ENCODE data around the gene UPK1A.

The UPK1A gene

DNA sequence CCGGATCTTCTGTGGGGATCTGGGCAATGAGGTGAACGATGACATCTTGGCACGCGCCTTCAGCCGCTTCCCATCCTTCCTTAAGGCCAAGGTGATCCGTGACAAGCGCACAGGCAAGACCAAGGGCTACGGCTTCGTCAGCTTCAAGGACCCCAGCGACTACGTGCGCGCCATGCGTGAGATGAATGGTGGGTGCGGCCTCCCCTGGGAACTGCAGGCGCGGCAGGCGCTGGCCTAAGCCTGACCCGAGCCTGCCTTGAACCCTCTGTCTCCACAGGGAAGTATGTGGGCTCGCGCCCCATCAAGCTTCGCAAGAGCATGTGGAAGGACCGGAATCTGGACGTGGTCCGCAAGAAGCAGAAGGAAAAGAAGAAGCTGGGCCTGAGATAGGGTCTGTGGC is 29.2 kb upstream of the UPK1A start:
- in situ Hi-C loops (cut with HindIII; ENCODE audit: low sequenced_read_pairs), result no loop called here

GRCh38 chr19:35639321-35639639 is 27.0 kb upstream of the UPK1A start:
- in situ Hi-C loops (cut with HindIII; ENCODE audit: low sequenced_read_pairs), result no loop called here

More for the DNA sequence above, 29.2 kb upstream of the UPK1A start:
- no peak for TF ChIP-seq CTCF (IDR thresholded peaks at IDR 0.05; ENCODE audit: low read depth, low read length)
- H3K4me3 ChIP-seq (ENCODE audit: low read depth, low read length), result no peak overlapping the region
- DNase-seq (ENCODE audit: low read depth, low spot score), result no peak

GRCh38 chr19:35639863-35640262 is 26.5 kb upstream of the UPK1A start:
- TF ChIP-seq CTCF (IDR thresholded peaks at IDR 0.05; ENCODE audit: low read depth, low read length), result no peak
- no peak overlapping the region for H3K4me3 ChIP-seq (ENCODE audit: low read depth, low read length)
- in situ Hi-C loops (cut with HindIII; ENCODE audit: low sequenced_read_pairs), result no loop called here
- DNase-seq (ENCODE audit: low read depth, low spot score), result no peak

More at GRCh38 chr19:35639321-35639639, 27.0 kb upstream of the UPK1A start:
- no peak for DNase-seq (ENCODE audit: low read depth, low spot score)
- no peak overlapping the region for H3K4me3 ChIP-seq (ENCODE audit: low read depth, low read length)
- TF ChIP-seq CTCF (IDR thresholded peaks at IDR 0.05; ENCODE audit: low read depth, low read length), result no peak

GRCh38 chr19:35641515-35642151 is 24.7 kb upstream of the UPK1A start, which contains the start of gene ETV2:
ETV2 (plus strand) TSS chr19:35641745; CDS start chr19:35642461, 716 bp downstream.
- no peak for TF ChIP-seq CTCF (IDR thresholded peaks at IDR 0.05; ENCODE audit: low read depth, low read length)
- in situ Hi-C loops (cut with HindIII; ENCODE audit: low sequenced_read_pairs), result no loop called here
- no peak within 1 kb of the TSS for H3K4me3 ChIP-seq (ENCODE audit: low read depth, low read length)
- no peak for DNase-seq (ENCODE audit: low read depth, low spot score)

DNA sequence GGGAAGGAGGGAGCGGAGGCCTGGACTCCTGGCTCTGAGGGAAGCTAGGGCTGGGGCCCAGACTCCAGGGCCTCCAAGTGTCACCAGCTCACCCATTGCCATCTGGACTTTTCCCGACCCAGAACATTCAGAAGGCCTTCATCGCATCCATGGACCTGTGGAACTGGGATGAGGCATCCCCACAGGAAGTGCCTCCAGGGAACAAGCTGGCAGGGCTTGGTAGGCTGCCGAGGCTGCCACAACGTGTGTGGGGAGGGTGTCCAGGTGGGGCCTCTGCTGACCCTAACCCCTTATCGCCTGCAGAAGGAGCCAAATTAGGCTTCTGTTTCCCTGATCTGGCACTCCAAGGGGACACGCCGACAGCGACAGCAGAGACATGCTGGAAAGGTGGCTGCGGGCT is 24.0 kb upstream of the UPK1A start:
- in situ Hi-C loops (cut with HindIII; ENCODE audit: low sequenced_read_pairs), result no loop called here
- DNase-seq (ENCODE audit: low read depth, low spot score), result no peak
- TF ChIP-seq CTCF (IDR thresholded peaks at IDR 0.05; ENCODE audit: low read depth, low read length), result no peak
- H3K4me3 ChIP-seq (ENCODE audit: low read depth, low read length), result no peak overlapping the region

DNA sequence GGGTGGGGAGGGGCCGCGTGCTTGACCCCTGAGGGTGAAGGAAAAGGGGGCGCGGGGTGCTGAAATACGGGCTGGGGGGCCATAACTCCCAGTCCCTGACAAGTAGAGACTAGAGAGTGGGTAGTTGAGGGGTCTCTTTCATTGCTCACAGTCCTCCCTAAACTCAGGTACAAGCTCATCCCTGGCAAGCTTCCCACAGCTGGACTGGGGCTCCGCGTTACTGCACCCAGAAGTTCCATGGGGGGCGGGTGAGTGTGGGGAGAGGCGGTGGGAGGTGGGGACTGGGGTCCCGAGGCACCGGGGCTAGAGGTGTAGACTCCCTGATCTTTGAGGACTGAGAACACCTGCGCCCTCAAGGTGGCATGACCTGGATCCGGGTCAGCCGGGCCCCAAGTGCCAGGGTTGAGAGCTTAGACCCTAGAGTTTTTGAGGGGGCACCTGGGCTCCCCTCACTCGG is 23.5 kb upstream of the UPK1A start:
- TF ChIP-seq CTCF (IDR thresholded peaks at IDR 0.05; ENCODE audit: low read depth, low read length), result no peak
- in situ Hi-C loops (cut with HindIII; ENCODE audit: low sequenced_read_pairs), result no loop called here
- DNase-seq (ENCODE audit: low read depth, low spot score), result no peak
- H3K4me3 ChIP-seq (ENCODE audit: low read depth, low read length), result peak overlapping the region; percentile 53
